SK-N-SH (cell line): Measurements from ENCODE around the gene LMBR1.
"Not testable (repeated sequence)": the region's sequence is repeated elsewhere in the genome, so short reads cannot be mapped to it uniquely, and the experiment has no call there.

Experiments used
- CTCF ChIP-seq: fragments of 200-600 bp; sonication (generic); IDR thresholded peaks from 2 replicates; pipeline ENCODE4 v1.6.1; 2017; ENCODE audit warnings: antibody characterized with exemption, mild to moderate bottlenecking, moderate library complexity
- EP300 ChIP-seq, 2 experiments: IDR thresholded peaks; 2 replicates each; pipeline versions ENCODE4 v1.4.0 to v1.6.1; 2012; ENCODE audit warnings: borderline replicate concordance in 1 of 2, low read depth in 1 of 2, low read length in 1 of 2
- EZH2phosphoT487 ChIP-seq: fragments of 200-600 bp; sonication (generic); IDR thresholded peaks from 2 replicates; pipeline ENCODE4 v1.6.1; 2017; ENCODE audit warnings: low read depth, mixed run types, mild to moderate bottlenecking, antibody characterized with exemption, moderate library complexity, borderline replicate concordance
- GABPA ChIP-seq: IDR thresholded peaks from 2 replicates; pipeline ENCODE4 v1.4.0; 2012; ENCODE audit warnings: low read depth, mild to moderate bottlenecking
- MAX ChIP-seq: IDR thresholded peaks from 2 replicates; pipeline ENCODE4 v1.4.0; 2012; ENCODE audit warnings: low read depth
- MEF2A ChIP-seq: IDR thresholded peaks from 2 replicates; pipeline ENCODE4 v1.4.0; 2012; ENCODE audit warnings: low read depth, borderline replicate concordance
- POLR2AphosphoS5 ChIP-seq: IDR thresholded peaks from 2 replicates; pipeline ENCODE4 v1.6.1; 2012; ENCODE audit warnings: low read depth, low read length
- REST ChIP-seq: IDR thresholded peaks from 2 replicates; pipeline ENCODE4 v1.6.1; 2012; ENCODE audit warnings: mild to moderate bottlenecking, low read depth, low read length, moderate library complexity
- USF2 ChIP-seq: fragments of 150-350 bp; IDR thresholded peaks from 2 replicates; pipeline ENCODE4 v1.6.1; 2017; ENCODE audit warnings: antibody characterized with exemption, low read length, low read depth, borderline replicate concordance
- YY1 ChIP-seq: IDR thresholded peaks from 2 replicates; pipeline ENCODE4 v1.4.0; 2012; ENCODE audit warnings: low read depth, mild to moderate bottlenecking

DNA sequence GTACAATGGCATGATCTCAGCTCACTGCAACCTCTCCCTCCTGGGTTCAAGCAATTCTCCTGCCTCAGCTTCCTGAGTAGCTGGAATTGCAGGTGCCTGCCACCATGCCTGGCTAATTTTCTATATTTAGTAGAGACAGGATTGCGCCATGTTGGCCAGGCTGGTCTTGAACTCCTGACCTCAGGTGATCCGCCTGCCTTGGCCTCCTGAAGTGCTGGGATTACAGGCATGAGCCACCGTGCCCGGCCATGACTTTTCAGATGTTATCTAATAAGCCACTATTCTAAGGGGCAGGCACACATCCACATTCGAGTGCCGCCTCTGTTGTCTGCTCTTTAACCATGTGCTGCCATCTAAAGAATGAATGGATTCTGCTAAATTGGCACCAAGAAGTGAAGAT is 29.3 kb upstream of the LMBR1 start:
- not testable (repeated sequence) for TF ChIP-seq EP300 (IDR thresholded peaks at IDR 0.05; ENCODE audit: borderline replicate concordance in 1 of 2, low read depth in 1 of 2, low read length in 1 of 2); CTCF; EZH2phosphoT487; MAX; GABPA; MEF2A; POLR2AphosphoS5; YY1; REST; USF2
